Endothelial cell (in vitro differentiated cells): ENCODE measurements around the gene STRA8. TPM values are rescaled to one million over a fixed set of nuclear protein-coding genes. Genes with fewer than 3 reads are reported as not detected.

Source experiments
- DNase-seq: peaks from one replicate; pipeline ENCODE4 v3.0.0; 2021; ENCODE audit warnings: low spot score
- H3K27ac Mint-ChIP-seq: one replicate; pipeline ENCODE4 v1.8.0; 2021; ENCODE audit warnings: mixed read lengths, inconsistent platforms; ENCODE audit not compliant: unreplicated experiment
- H3K27me3 Mint-ChIP-seq: one replicate; pipeline ENCODE4 v1.8.0; 2021; ENCODE audit warnings: mild to moderate bottlenecking, moderate library complexity, mixed read lengths, inconsistent platforms; ENCODE audit not compliant: unreplicated experiment
- H3K36me3 Mint-ChIP-seq: one replicate; pipeline ENCODE4 v1.8.0; 2021; ENCODE audit warnings: mild to moderate bottlenecking, low read depth, mixed read lengths, inconsistent platforms; ENCODE audit not compliant: unreplicated experiment
- H3K4me1 Mint-ChIP-seq: one replicate; pipeline ENCODE4 v1.8.0; 2021; ENCODE audit warnings: mild to moderate bottlenecking, mixed read lengths, inconsistent platforms; ENCODE audit not compliant: unreplicated experiment
- H3K4me3 Mint-ChIP-seq: one replicate; pipeline ENCODE4 v1.8.0; 2021; ENCODE audit warnings: mild to moderate bottlenecking, mixed read lengths, inconsistent platforms; ENCODE audit not compliant: unreplicated experiment
- H3K9me3 Mint-ChIP-seq: one replicate; pipeline ENCODE4 v1.8.0; 2021; ENCODE audit warnings: mixed read lengths, inconsistent platforms; ENCODE audit not compliant: unreplicated experiment
- total RNA-seq: library from RNA; stranded (reverse); fragmentation: NEBNext Ultra II Directional; extraction: Animal tissue kit (Norgen Biotek cat#: 25700); gene quantifications from one replicate; pipeline ENCODE4 v1.2.1, GENCODE V29; 2021; ENCODE audit not compliant: unreplicated experiment
- TF ChIP-seq, protein P1 (sequence below): fragments of 200-600 bp; sonication (generic); IDR thresholded peaks from one replicate; pipeline ENCODE4 v1.5.0; 2021; ENCODE audit warnings: antibody characterized with exemption; ENCODE audit not compliant: unreplicated experiment

The STRA8 gene
- total RNA-seq, 1 donor from 2014 or later, result not detected

DNA sequence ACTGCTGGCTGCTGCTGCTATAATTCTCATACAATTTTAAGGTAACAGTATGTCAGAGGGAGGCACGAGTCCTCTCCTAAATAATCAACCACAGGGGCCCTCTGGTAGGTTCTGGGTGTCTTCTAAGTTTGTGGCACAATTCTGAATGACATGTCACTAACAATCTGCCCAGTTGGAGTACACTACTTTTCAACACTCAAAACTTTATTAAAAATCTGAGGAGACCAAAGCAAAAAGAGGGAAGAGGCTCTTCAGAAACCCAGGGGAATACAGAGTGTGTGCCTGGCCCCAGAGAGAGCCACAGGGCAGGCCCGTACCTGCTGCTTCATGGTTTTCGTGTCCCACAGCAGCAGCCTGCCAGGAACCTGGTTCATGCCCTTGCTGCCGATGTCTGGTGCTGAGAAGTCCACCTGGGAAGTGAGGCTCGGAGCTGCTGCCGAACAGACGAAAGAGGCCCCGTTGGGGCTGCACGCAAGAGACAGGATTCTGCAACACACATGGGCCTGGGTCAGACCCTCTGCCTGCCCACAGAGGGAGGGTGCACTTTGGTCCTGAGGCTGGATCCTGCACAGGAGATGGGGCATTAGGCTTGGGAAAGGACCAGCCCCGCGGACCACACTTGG is 40.6 kb upstream of the STRA8 start:
- H3K27ac Mint-ChIP-seq, result no peak overlapping the region
- DNase-seq, result no peak
- no peaks in the 10 kb centered on the region for H3K4me1 Mint-ChIP-seq
- H3K27me3 Mint-ChIP-seq, result no peaks in the 10 kb centered on the region
- H3K9me3 Mint-ChIP-seq, result no peaks in the 10 kb centered on the region
- H3K4me3 Mint-ChIP-seq, result peak overlapping the region; percentile 51
- peaks cover 38% of the 10 kb centered on the region for H3K36me3 Mint-ChIP-seq
- TF ChIP-seq, protein P1, sequence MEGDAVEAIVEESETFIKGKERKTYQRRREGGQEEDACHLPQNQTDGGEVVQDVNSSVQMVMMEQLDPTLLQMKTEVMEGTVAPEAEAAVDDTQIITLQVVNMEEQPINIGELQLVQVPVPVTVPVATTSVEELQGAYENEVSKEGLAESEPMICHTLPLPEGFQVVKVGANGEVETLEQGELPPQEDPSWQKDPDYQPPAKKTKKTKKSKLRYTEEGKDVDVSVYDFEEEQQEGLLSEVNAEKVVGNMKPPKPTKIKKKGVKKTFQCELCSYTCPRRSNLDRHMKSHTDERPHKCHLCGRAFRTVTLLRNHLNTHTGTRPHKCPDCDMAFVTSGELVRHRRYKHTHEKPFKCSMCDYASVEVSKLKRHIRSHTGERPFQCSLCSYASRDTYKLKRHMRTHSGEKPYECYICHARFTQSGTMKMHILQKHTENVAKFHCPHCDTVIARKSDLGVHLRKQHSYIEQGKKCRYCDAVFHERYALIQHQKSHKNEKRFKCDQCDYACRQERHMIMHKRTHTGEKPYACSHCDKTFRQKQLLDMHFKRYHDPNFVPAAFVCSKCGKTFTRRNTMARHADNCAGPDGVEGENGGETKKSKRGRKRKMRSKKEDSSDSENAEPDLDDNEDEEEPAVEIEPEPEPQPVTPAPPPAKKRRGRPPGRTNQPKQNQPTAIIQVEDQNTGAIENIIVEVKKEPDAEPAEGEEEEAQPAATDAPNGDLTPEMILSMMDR, result no peak

DNA sequence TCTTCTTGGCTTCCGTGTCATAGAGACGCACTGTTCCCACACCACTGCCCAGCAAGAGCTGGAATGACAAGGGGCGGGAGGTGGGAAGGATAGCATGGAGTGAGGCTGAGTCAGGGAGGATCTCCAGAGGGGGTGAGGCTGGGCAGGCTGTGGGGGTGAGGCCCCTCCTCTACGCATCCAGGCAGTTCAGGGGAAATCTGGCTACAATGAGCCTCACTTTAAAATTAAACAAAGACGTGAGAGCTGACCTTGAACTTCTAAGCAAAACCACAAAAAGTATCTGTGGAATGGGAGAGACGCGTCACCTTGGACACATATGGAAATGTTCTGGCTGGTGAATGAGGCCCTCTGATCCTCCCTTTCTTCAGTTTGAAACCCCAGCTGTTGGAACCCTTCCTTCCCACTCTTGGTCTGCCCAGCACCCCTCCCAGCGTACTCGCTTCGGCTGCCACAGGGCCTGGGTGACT is 40.0 kb upstream of the STRA8 start:
- peaks cover 34% of the 10 kb centered on the region for H3K36me3 Mint-ChIP-seq
- H3K27me3 Mint-ChIP-seq, result no peaks in the 10 kb centered on the region
- no peaks in the 10 kb centered on the region for H3K9me3 Mint-ChIP-seq
- DNase-seq, result no peak
- H3K4me1 Mint-ChIP-seq, result no peaks in the 10 kb centered on the region
- TF ChIP-seq, protein P1, result no peak
- no peak overlapping the region for H3K4me3 Mint-ChIP-seq
- H3K27ac Mint-ChIP-seq, result no peak overlapping the region

DNA sequence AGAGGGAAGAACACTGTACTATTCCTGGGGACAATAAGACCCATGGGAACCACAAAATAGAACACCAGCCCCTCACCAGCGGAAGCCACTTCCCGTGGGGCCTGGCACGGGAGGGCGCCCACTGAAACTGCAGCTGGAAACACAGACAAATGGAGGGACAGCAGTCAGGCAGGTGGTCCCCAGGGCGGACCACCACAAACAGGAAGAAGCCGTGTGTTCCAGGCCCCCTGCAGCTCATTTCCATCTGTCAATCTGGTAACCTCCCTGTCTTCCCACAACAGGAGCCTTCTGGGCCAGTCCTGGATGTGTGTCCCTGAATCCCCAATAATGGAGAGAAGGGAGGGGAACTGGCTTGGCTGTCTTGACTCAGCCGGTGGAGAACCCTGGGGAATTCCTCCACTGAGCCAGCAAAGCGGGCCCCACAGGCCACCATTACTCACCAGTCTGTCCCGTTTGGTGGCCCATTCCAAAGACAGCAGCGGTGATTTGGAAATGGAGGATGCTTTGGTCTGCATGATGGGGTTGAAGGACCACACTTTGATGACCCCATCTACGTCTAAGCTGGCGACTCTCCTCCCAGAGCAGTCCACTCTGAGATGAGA is 39.0 kb upstream of the STRA8 start:
- DNase-seq, result no peak
- no peak overlapping the region for H3K4me3 Mint-ChIP-seq
- no peaks in the 10 kb centered on the region for H3K27me3 Mint-ChIP-seq
- TF ChIP-seq, protein P1, result no peak
- H3K36me3 Mint-ChIP-seq, result peaks cover 36% of the 10 kb centered on the region
- H3K4me1 Mint-ChIP-seq, result no peaks in the 10 kb centered on the region
- no peaks in the 10 kb centered on the region for H3K9me3 Mint-ChIP-seq
- no peak overlapping the region for H3K27ac Mint-ChIP-seq

DNA sequence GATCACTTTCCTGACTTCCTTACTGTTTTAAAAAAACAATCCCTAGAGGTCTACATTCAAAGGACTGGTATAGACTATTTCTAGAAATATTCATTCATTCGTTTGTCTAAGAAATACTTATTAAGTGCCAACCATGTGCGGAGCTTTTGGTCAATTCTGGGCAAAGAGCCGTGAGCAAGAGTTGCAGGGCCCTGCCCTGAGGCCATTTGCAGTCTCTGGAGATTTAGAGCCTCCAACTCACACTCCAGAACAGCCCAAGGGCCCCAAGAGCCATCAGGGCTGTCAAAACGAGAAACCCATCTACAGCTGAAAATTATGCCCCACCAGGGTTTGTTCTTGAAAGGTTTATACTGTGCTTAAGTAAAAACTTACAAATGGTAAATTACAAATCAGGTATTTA is 38.5 kb upstream of the STRA8 start:
- TF ChIP-seq, protein P1, result no peak
- DNase-seq, result no peak
- no peaks in the 10 kb centered on the region for H3K4me1 Mint-ChIP-seq
- H3K4me3 Mint-ChIP-seq, result peak overlapping the region; percentile 2
- H3K36me3 Mint-ChIP-seq, result peaks cover 32% of the 10 kb centered on the region
- H3K27ac Mint-ChIP-seq, result no peak overlapping the region
- H3K27me3 Mint-ChIP-seq, result no peaks in the 10 kb centered on the region
- no peaks in the 10 kb centered on the region for H3K9me3 Mint-ChIP-seq

DNA sequence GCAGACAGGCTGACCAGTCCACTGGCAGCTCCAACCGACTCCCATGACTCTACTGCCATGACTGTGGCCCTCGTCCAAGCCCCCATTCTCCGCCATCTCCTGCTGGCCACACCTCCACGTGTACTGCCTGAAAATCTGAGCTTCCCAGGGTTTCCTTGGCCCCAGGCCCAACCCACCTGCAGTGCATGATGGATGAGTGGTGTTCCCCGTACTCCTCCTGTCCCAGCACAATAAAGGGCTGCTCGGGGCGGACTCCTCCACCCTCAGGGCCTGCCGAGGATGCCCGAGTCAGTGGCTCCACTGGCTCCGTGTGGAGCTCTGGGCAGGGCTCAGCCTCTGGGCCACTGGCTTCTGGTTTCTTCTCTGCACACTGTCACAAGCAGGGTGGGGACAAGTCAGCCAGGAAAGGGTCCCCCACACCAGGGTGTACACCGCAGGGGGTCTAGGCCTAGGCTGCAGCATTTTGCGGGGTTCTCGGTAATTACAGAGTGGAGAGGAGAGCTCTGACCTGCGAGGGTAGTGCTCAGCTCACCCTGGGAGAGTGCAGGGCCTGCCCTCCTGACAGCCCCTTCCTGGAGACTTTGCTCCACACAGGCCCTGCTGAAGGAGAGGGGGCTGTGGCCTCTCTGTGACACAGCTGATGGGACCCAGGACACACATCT is 37.5 kb upstream of the STRA8 start:
- TF ChIP-seq, protein P1, result no peak
- peaks cover 32% of the 10 kb centered on the region for H3K36me3 Mint-ChIP-seq
- H3K4me1 Mint-ChIP-seq, result no peaks in the 10 kb centered on the region
- no peak overlapping the region for H3K27ac Mint-ChIP-seq
- H3K9me3 Mint-ChIP-seq, result no peaks in the 10 kb centered on the region
- H3K4me3 Mint-ChIP-seq, result no peak overlapping the region
- DNase-seq, result no peak
- H3K27me3 Mint-ChIP-seq, result no peaks in the 10 kb centered on the region
